Astrocyte of the hippocampus (primary cell): ENCODE data around the gene EMC6.

Experiments
- DNase-seq: peaks from one replicate; pipeline ENCODE4 v3.0.0; 2011; ENCODE audit warnings: low read depth, low spot score

The EMC6 gene

DNA sequence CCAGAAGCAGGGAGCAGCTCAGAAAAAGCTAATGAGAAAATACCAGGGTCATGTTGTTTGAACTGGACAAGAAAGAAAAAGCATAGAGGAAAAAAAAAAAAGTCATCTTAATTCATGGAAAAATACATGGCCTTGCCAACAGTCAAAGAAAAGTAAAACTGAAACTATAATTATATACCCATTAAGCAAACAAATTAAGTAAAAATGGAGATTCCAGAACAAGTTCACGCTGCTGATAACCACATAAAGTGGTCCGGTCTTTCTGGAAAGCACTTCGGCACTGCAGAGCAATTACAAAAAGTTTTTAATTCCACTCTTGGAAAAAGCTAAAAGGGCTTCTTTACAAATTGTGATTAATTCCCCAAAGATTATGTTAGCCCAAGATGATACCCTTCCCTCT, 39.8 kb downstream of the EMC6 start:
- DNase-seq: no peak

DNA sequence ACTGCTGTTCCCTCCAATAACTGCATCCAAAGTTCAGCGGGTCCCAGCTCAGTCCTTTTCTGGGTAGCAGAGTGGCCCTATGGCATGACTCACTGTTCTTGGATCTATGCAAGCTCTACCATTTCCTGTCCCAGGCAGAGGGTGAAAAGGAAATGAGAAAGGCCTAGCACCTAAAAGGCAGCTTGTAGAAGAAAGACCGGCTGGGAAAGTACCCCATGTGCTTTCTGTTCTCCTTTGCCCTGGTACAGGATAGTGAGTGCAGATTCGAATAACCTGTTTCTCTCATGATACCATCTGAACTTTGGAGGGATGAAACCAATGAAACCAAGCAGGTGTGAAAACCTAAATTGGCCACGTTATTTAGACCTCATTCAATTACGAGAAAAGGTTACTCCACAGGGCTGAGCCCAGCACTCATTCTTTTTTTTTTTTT, 42.4 kb downstream of the EMC6 start:
- peak; percentile 22 for DNase-seq

GRCh38 chr17:3712811-3713463, 44.3 kb downstream of the EMC6 start:
- no peak for DNase-seq

DNA sequence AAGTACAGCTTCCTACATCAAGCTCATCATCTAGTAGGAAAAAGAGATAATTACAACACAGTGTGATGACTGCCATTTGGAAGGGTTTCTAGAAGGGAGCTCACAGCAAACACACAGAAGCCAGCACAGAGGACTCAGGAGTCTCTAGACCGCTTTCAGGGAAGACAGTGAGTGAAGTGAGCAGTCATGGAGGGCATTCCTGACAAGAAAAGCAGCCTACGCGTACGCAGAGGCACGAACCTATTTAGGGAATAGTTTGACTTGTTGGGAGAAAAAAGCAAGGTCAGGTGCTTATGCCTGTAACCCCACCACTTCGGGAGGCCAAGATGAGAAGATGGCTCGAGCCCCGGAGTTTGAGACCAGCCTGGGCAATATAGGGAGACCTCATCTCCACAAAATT, 46.7 kb downstream of the EMC6 start:
- DNase-seq: no peak

DNA sequence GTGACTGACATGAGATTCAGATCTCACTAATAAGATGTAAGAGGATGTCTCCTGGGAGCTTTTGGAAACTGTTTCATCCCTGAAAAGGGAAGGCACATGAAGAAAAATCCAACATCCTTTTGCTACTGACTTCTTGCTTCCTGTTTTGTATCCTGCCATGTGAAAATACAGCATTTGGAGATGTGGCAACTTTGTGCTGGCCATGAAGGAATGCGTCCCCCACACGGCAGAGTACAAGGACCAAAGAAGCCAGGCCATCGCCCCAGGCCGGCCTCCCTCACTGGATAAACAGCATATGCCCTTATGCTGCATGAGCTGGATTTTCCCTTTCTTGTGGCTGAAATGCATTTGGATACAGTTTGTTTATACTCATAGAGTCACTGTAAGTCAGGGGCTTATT, 49.6 kb downstream of the EMC6 start:
- DNase-seq: no peak

DNA sequence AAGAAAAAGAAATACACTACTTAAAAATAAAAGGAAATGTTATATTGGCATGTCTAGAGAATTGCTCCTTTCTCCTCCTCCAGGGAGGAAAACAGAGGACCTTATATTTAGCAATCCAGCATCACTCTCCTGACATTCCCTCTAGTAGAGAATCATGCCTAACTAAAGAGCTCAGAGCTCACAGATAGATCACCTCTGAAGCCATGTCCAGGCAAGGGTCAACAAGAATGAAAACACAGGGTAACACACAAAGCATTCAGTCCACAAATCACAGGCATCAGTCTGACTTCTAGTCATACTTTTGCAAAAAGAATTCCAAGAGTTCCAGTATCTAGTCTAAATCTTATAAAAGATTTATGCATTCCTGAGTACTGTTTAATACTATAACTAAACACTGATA, 50.7 kb downstream of the EMC6 start:
- no peak for DNase-seq
